Osteoblast (primary cell): ENCODE results near the gene RAD51B. TPM values are rescaled to one million over a fixed set of nuclear protein-coding genes. Genes with fewer than 3 reads are reported as not detected.

Experiments
- DNase-seq: peaks from one replicate; pipeline ENCODE4 v3.0.0; 2011; ENCODE audit warnings: low spot score, mixed read lengths; ENCODE audit not compliant: insufficient read length; ENCODE audit errors: missing footprints
- H2AFZ ChIP-seq: 2 replicates; pipeline ENCODE4 v1.6.0; 2011; ENCODE audit warnings: mild to moderate bottlenecking, low read length
- H3K27ac ChIP-seq: 2 replicates; pipeline ENCODE4 v1.5.1; 2011; ENCODE audit warnings: mild to moderate bottlenecking, low read depth, low read length, moderate library complexity
- H3K27me3 ChIP-seq: 2 replicates; pipeline ENCODE4 v1.6.0; 2012; ENCODE audit warnings: mild to moderate bottlenecking, control low read depth, inconsistent platforms, low read length, moderate library complexity; ENCODE audit not compliant: insufficient read depth
- H3K36me3 ChIP-seq: 2 replicates; pipeline ENCODE4 v1.5.1; 2011; ENCODE audit warnings: mild to moderate bottlenecking, low read length, control low read depth, moderate library complexity; ENCODE audit not compliant: insufficient read depth
- H3K4me1 ChIP-seq: 2 replicates; pipeline ENCODE4 v1.5.1; 2011; ENCODE audit warnings: mild to moderate bottlenecking, low read length, control low read depth, moderate library complexity; ENCODE audit not compliant: insufficient read depth
- H3K4me2 ChIP-seq: 2 replicates; pipeline ENCODE4 v1.6.0; 2011; ENCODE audit warnings: mild to moderate bottlenecking, low read length; ENCODE audit not compliant: insufficient read depth
- H3K4me3 ChIP-seq: fragments of 200-600 bp; sonication (generic); 3 replicates; pipeline ENCODE4 v1.5.1; 2012; ENCODE audit warnings: mild to moderate bottlenecking, low read length, inconsistent platforms; ENCODE audit not compliant: insufficient read depth
- H3K79me2 ChIP-seq: 2 replicates; pipeline ENCODE4 v1.6.0; 2012; ENCODE audit warnings: mild to moderate bottlenecking, low read length, control low read depth, inconsistent platforms; ENCODE audit not compliant: insufficient read depth
- H3K9me3 ChIP-seq: 2 replicates; pipeline ENCODE4 v1.5.1; 2011; ENCODE audit warnings: low read depth, low read length, control low read depth
- H4K20me1 ChIP-seq: 2 replicates; pipeline ENCODE4 v1.6.0; 2012; ENCODE audit warnings: mild to moderate bottlenecking, low read length, control low read depth; ENCODE audit not compliant: insufficient read depth
- CTCF ChIP-seq: IDR thresholded peaks from 2 replicates; pipeline ENCODE4 v1.5.1; 2011; ENCODE audit warnings: mild to moderate bottlenecking, low read depth, low read length, moderate library complexity; ENCODE audit errors: extremely low read depth
- total RNA-seq: library from RNA; depleted of rRNA; stranded (reverse); fragments of >200 nt; gene quantifications from 2 replicates; pipeline ENCODE4 v1.2.3, GENCODE V29; 2012

RAD51B gene
- total RNA-seq, 1 donor = 13.8 TPM

- TF ChIP-seq CTCF = no peak
- no peak overlapping the region for H3K4me3 ChIP-seq
- H3K4me1 ChIP-seq = peaks cover 16% of the 10 kb centered on the region
- H3K27ac ChIP-seq = no peak overlapping the region
- peak; percentile 88 for DNase-seq
- H3K9me3 ChIP-seq = no peaks in the 10 kb centered on the region
- H2AFZ ChIP-seq = peak overlapping the region; percentile 77
- peak overlapping the region; percentile 7 for H3K4me2 ChIP-seq
- H3K27me3 ChIP-seq = no peaks in the 10 kb centered on the region
- no peaks in the 10 kb centered on the region for H4K20me1 ChIP-seq
- H3K79me2 ChIP-seq = no peaks in the 10 kb centered on the region
- H3K36me3 ChIP-seq = no peaks in the 10 kb centered on the region
These were observed 813.8 kb downstream of the RAD51B start for GRCh38 chr14:68633131-68633991.

- peak; percentile 32 for DNase-seq
- H3K36me3 ChIP-seq = no peaks in the 10 kb centered on the region
These were observed 814.8 kb downstream of the RAD51B start for GRCh38 chr14:68634332-68634731.

GRCh38 chr14:68634874-68635595 lies 815.5 kb downstream of the RAD51B start:
- no peaks in the 10 kb centered on the region for H3K36me3 ChIP-seq
- no peaks in the 10 kb centered on the region for H3K9me3 ChIP-seq
- peaks cover 16% of the 10 kb centered on the region for H3K4me1 ChIP-seq
- no peaks in the 10 kb centered on the region for H3K27me3 ChIP-seq
- no peak overlapping the region for H3K4me3 ChIP-seq
- TF ChIP-seq CTCF = no peak
- no peak overlapping the region for H2AFZ ChIP-seq
- H3K4me2 ChIP-seq = no peak overlapping the region
- H3K27ac ChIP-seq = no peak overlapping the region
- no peaks in the 10 kb centered on the region for H3K79me2 ChIP-seq
- no peak for DNase-seq
- H4K20me1 ChIP-seq = no peaks in the 10 kb centered on the region

More at GRCh38 chr14:68634332-68634731, 814.8 kb downstream of the RAD51B start:
- no peak overlapping the region for H3K4me2 ChIP-seq
- TF ChIP-seq CTCF = no peak
- no peaks in the 10 kb centered on the region for H4K20me1 ChIP-seq
- no peaks in the 10 kb centered on the region for H3K9me3 ChIP-seq
- no peak overlapping the region for H3K27ac ChIP-seq
- peaks cover 16% of the 10 kb centered on the region for H3K4me1 ChIP-seq
- H3K27me3 ChIP-seq = no peaks in the 10 kb centered on the region
- H3K4me3 ChIP-seq = no peak overlapping the region
- H2AFZ ChIP-seq = no peak overlapping the region
- H3K79me2 ChIP-seq = no peaks in the 10 kb centered on the region

GRCh38 chr14:68636597-68636996 lies 817.0 kb downstream of the RAD51B start:
- Histone ChIP-seq H3K4me2 (no peak overlapping the region), H3K36me3 (no peaks in the 10 kb centered on the region), H3K27me3 (no peaks in the 10 kb centered on the region), H3K79me2 (no peaks in the 10 kb centered on the region), H3K4me3 (no peak overlapping the region), H3K4me1 (peaks cover 16% of the 10 kb centered on the region), H3K27ac (no peak overlapping the region), H2AFZ (no peak overlapping the region), H4K20me1 (no peaks in the 10 kb centered on the region), H3K9me3 (no peaks in the 10 kb centered on the region)
- TF ChIP-seq CTCF = no peak
- DNase-seq = no peak
